ENCODE results near the gene YWHAE. TPM values are rescaled to one million over a fixed set of nuclear protein-coding genes. Genes with fewer than 3 reads are reported as not detected.
"Not testable (repeated sequence)": the region's sequence is repeated elsewhere in the genome, so short reads cannot be mapped to it uniquely, and the experiment has no call there.

Gene YWHAE
- 100 to 1,000 TPM; 780 to 913 (median 839) TPM for polyA plus RNA-seq (ENCODE audit: insufficient read depth in 1 of 5, insufficient read length in 5 of 5, low replicate concordance in 1 of 5)
- long read RNA-seq, donor 1, transcript YWHAE-204 (3 exons, 691 nt), result minor isoform, 14 of 556 reads
- long read RNA-seq, donor 1, transcript YWHAE-205 (2 exons, 465 nt), result minor isoform, 136 of 556 reads
- long read RNA-seq, donor 1, transcript YWHAE-208 (7 exons, 1,818 nt), result minor isoform, 6 of 556 reads
- long read RNA-seq, donor 1, transcript YWHAE-201 (6 exons, 2,211 nt), result major isoform, 295 of 556 reads
- long read RNA-seq, donor 1, partial matches to known transcripts, result 102 of 556 reads
- long read RNA-seq, donor 1, other reads (novel, unspliced or antisense), result 0 of 556 reads
- long read RNA-seq, donor 2, transcript YWHAE-201 (6 exons, 2,211 nt), result major isoform, 173 of 260 reads
- long read RNA-seq, donor 2, transcript YWHAE-205 (2 exons, 465 nt), result minor isoform, 23 of 260 reads
- long read RNA-seq, donor 2, partial matches to known transcripts, result 57 of 260 reads
- long read RNA-seq, donor 2, other reads (novel, unspliced or antisense), result 0 of 260 reads
- long read RNA-seq, donor 3, transcript YWHAE-208 (7 exons, 1,818 nt), result minor isoform, 7 of 338 reads
- long read RNA-seq, donor 3, transcript YWHAE-205 (2 exons, 465 nt), result minor isoform, 67 of 338 reads
- long read RNA-seq, donor 3, transcript YWHAE-201 (6 exons, 2,211 nt), result major isoform, 169 of 338 reads
- long read RNA-seq, donor 3, transcript YWHAE-204 (3 exons, 691 nt), result minor isoform, 10 of 338 reads
- long read RNA-seq, donor 3, partial matches to known transcripts, result 81 of 338 reads
- long read RNA-seq, donor 3, other reads (novel, unspliced or antisense), result 0 of 338 reads
- long read RNA-seq, donor 4, transcript YWHAE-201 (6 exons, 2,211 nt), result major isoform, 128 of 264 reads
- long read RNA-seq, donor 4, transcript YWHAE-205 (2 exons, 465 nt), result minor isoform, 68 of 264 reads
- long read RNA-seq, donor 4, transcript YWHAE-204 (3 exons, 691 nt), result minor isoform, 14 of 264 reads
- long read RNA-seq, donor 4, partial matches to known transcripts, result 48 of 264 reads
- long read RNA-seq, donor 4, other reads (novel, unspliced or antisense), result 0 of 264 reads
- long read RNA-seq, donor 5, transcript YWHAE-208 (7 exons, 1,818 nt), result minor isoform, 6 of 518 reads
- long read RNA-seq, donor 5, transcript YWHAE-205 (2 exons, 465 nt), result minor isoform, 147 of 518 reads
- long read RNA-seq, donor 5, transcript YWHAE-204 (3 exons, 691 nt), result minor isoform, 23 of 518 reads
- long read RNA-seq, donor 5, transcript YWHAE-201 (6 exons, 2,211 nt), result major isoform, 194 of 518 reads
- long read RNA-seq, donor 5, partial matches to known transcripts, result 145 of 518 reads
- long read RNA-seq, donor 5, other reads (novel, unspliced or antisense), result 0 of 518 reads
- long read RNA-seq, donor 6, transcript YWHAE-205 (2 exons, 465 nt), result minor isoform, 86 of 513 reads
- long read RNA-seq, donor 6, transcript YWHAE-208 (7 exons, 1,818 nt), result minor isoform, 9 of 513 reads
- long read RNA-seq, donor 6, transcript YWHAE-204 (3 exons, 691 nt), result minor isoform, 14 of 513 reads
- long read RNA-seq, donor 6, transcript YWHAE-201 (6 exons, 2,211 nt), result major isoform, 158 of 513 reads
- long read RNA-seq, donor 6, partial matches to known transcripts, result 244 of 513 reads
- long read RNA-seq, donor 6, other reads (novel, unspliced or antisense), result 0 of 513 reads
- long read RNA-seq, donor 7, transcript YWHAE-205 (2 exons, 465 nt), result minor isoform, 34 of 680 reads
- long read RNA-seq, donor 7, transcript YWHAE-204 (3 exons, 691 nt), result minor isoform, 15 of 680 reads
- long read RNA-seq, donor 7, transcript YWHAE-201 (6 exons, 2,211 nt), result major isoform, 101 of 680 reads
- long read RNA-seq, donor 7, partial matches to known transcripts, result 524 of 680 reads
- long read RNA-seq, donor 7, other reads (novel, unspliced or antisense), result 0 of 680 reads
- long read RNA-seq, donor 8, transcript YWHAE-201 (6 exons, 2,211 nt), result major isoform, 73 of 143 reads
- long read RNA-seq, donor 8, transcript YWHAE-205 (2 exons, 465 nt), result minor isoform, 37 of 143 reads
- long read RNA-seq, donor 8, transcript YWHAE-204 (3 exons, 691 nt), result minor isoform, 6 of 143 reads
- long read RNA-seq, donor 8, partial matches to known transcripts, result 26 of 143 reads
- long read RNA-seq, donor 8, other reads (novel, unspliced or antisense), result 0 of 143 reads

GRCh38 chr17:1399679-1400512 lies at the start of gene YWHAE:
Gene YWHAE (minus strand): TSS chr17:1400222. CDS start chr17:1400110, 112 bp downstream.
- DNase-seq, result peak; percentile 96 to 97

DNA sequence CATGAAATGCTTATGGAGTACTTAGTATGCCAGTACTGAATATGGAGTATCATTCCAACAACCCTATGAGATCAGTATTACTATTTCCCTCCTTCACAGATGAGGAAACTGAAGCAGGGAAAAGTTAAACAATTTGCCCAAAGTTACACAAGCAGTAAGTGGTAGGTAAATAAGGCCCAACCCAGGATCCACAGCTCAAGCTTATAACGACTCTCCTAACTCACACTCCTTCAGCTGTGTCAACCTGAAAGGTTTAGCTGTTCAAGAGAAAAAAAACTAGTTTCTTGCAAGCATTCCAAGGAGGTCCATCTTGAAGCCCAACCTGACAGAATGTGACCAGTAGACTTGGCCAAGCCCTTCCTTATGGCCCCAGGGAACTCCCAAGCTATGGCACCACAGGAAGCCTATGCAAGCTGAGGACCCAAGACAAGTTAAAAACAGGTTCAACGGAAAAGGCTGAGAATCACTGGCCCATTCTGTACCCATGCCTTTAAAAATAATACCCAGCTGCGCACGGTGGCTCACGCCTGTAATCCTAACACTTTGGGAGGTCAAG lies 49.5 kb upstream of the YWHAE start:
- DNase-seq, result no peak

DNA sequence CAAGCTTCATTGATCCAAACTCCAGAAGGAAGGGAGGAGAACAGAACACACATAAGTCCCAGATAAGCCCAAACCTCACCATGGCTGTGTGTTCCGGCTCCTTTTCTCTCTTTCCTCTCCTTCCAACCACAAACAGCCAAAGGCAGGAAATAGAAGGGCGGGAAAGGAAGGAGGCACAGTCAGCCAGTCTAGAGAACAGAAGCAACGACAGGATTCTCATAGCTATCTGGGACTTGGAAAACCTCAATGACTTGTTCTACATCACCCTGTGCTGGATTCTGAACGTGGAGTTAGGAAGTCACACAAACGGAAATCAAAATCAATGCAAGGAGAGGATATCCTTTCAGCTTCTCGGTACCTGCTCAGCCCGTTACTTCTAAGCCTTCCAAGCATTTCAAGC lies 47.0 kb upstream of the YWHAE start:
- DNase-seq, result no peak

DNA sequence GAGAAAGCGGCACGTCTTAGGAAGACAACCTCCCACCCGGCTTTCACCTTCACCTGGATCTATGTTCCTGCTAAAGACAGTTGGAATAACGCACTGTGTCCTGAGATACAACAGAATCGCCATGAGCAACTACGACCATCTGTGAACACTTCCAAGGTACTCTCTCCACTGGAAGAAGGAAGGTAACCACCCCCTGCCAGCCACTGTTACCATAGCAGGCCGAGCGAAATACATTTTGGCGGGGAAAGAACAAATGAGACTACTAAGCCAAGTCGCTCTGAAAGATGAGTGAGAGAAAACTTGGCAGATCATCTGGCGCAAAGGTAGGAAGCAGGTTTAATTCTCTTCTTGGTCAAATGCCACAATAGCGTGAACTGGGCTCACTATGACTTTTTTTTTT lies 46.2 kb upstream of the YWHAE start:
- DNase-seq, result no peak

GRCh38 chr17:1445695-1446094 lies 45.7 kb upstream of the YWHAE start:
- DNase-seq, result not testable (repeated sequence)

DNA sequence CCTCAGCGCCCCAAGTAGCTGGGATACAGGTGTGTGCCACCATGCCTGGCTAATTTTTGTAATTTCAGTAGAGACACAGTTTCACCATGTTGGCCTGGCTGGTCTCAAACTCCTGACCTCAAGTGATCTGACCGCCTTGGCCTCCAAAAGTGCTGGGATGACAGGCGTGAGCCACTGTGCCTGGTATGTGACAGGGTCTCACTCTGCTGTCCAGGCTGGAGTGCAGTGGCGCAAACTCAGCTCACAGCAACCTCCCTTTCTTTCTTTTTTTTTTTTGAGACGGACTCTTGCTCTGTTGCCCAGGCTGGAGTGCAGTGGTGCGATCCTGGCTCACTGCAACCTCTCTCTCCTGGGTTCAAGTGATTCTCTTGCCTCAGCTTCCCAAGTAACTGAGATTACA lies 42.7 kb upstream of the YWHAE start:
- DNase-seq, result not testable (repeated sequence)

- no peak for DNase-seq
Observed at GRCh38 chr17:1442187-1442586, 42.2 kb upstream of the YWHAE start.

- DNase-seq, result no peak
Observed at GRCh38 chr17:1440921-1441320, 40.9 kb upstream of the YWHAE start.

- no peak for DNase-seq
Observed at GRCh38 chr17:1438593-1439083, 38.6 kb upstream of the YWHAE start.

GRCh38 chr17:1435326-1435725 lies 35.3 kb upstream of the YWHAE start:
- no peak for DNase-seq

DNA sequence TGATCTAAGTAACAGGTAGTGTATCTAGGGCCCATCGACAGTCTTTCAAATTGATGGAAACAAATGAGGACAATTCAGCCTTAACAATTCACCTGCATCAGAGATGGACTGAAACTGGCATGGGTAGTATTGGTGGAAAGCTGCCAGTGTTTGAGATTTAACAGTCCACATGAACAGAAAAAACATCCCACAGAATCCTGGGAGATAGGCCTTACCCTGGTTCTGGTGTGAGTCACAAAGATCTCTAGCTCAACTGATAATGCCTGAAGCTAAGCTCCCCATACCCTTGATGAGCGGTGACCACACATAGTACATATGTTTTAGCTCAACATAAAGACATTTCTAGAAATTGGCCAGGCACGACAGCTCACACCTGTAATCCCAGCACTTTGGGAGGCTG lies 34.1 kb upstream of the YWHAE start:
- DNase-seq, result no peak

GRCh38 chr17:1431631-1432104 lies 31.6 kb upstream of the YWHAE start:
- DNase-seq, result no peak

GRCh38 chr17:1423456-1424135 lies 23.6 kb upstream of the YWHAE start:
- no peak for DNase-seq

- DNase-seq, result no peak
Observed at GRCh38 chr17:1422885-1423284, 22.9 kb upstream of the YWHAE start.

GRCh38 chr17:1421470-1421869 lies 21.4 kb upstream of the YWHAE start:
- DNase-seq, result no peak

GRCh38 chr17:1420981-1421380 lies 21.0 kb upstream of the YWHAE start:
- DNase-seq, result no peak

- DNase-seq, result no peak
Observed at GRCh38 chr17:1420163-1420562, 20.1 kb upstream of the YWHAE start.

DNA sequence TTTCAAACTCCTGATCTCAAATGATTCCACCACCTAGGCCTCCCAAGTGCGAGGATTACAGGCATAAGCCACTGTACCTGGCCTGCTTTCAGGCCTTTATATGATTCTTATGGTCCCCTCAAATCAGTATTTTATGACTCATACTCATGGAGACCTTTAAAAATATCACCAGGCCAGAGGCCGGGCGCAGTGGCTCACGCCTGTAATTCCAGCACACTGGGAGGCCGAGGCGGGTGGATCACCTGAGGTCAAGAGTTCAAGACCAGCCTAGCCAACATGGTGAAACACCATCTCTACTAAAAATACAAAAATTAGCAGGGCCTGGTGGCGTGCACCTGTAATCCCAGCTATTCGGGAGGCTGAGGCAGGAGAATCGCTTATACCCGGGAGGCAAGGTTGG lies 18.5 kb upstream of the YWHAE start:
- DNase-seq, result not testable (repeated sequence)
